AG20443 (cell line): ENCODE measurements around the gene SFSWAP.
"Not testable (repeated sequence)": the region's sequence is repeated elsewhere in the genome, so short reads cannot be mapped to it uniquely, and the experiment has no call there.

Experiments used
- DNase-seq: peaks from one replicate; pipeline ENCODE4 v3.0.0; 2012; ENCODE audit warnings: low spot score, mixed read lengths

The SFSWAP gene

GRCh38 chr12:131789638-131790037, 78.7 kb downstream of the SFSWAP start:
- no peak for DNase-seq

- peak; percentile 56 for DNase-seq
Measured at GRCh38 chr12:131793243-131794022, 82.5 kb downstream of the SFSWAP start.

GRCh38 chr12:131794061-131794460, 83.2 kb downstream of the SFSWAP start:
- no peak for DNase-seq

- DNase-seq, result no peak
Measured at GRCh38 chr12:131794573-131794972, 83.7 kb downstream of the SFSWAP start.

- DNase-seq, result no peak
Measured at GRCh38 chr12:131795064-131795463, 84.2 kb downstream of the SFSWAP start.

DNA sequence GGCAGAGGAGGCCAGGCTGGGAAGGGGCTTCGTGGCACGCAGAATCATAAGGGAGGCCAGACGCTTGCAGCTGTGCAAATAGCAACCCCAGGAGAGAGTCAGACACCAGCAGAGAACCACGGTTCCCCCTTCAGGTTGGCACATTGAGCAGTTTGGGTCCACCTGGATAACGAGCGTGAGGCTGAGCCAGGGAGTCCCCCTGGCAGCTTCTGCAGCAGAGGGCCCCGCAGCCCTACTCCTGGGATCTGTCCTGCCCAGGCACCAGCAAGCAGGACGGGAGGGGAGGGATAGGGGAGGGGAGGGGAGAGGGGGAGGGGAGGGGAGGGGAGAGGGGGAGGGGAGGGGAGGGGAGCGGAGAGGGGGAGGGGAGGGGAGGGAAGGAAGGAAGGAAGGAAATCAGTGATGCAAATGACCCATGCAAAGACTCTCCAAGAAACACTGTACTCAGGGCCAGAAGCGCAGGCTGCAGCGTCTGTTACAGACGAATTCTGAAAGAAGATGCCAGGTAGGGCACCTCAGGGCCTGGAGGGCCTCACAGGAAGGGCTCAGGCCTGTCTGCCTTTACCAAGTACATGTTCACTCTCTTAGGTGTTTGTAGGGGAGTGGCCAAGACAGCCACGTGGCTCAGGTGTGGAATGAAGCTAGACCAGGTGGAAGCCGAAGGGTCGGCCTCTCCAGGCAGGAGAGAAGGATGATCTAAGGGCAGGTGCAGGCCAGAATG, 85.0 kb downstream of the SFSWAP start:
- no peak for DNase-seq

DNA sequence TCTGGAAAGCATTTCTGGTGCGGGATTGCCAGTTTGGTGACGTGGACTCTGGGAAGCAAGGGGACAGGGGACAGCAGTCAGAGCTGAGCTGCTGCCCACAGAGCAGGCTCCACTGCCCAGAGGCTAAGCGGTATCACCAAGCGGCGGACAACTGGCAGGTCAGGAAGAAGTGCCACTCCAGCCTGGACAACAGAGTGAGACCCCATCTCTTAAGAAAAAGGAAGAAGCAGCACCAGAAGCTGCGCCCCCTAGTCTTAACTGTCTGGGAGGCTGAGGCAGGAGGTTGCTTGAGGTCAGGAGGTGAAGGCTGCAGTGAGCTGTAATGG, 85.5 kb downstream of the SFSWAP start:
- no peak for DNase-seq

- no peak for DNase-seq
Measured at GRCh38 chr12:131796754-131797587, 86.1 kb downstream of the SFSWAP start.

- no peak for DNase-seq
Measured at GRCh38 chr12:131797588-131797934, 86.7 kb downstream of the SFSWAP start.

DNA sequence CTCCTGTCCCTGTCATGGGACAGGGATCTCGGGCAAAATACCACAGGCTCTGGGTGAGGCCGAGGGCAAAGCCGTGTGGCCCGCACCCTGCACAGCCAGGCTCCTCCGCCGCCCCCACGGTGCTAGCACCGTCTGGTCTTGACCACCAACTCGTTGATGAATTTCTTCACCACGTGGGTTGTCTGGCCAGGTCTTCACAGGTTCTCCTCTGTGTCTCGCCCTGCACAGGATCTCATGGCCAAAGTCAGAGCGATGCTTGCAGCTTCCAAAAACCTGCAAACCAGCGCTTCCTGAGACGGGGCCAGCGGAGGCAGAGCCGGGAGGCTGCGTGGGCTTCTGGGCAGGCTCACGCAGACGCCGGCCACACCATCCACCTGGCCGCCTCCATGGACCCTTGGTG, 88.3 kb downstream of the SFSWAP start:
- no peak for DNase-seq

DNA sequence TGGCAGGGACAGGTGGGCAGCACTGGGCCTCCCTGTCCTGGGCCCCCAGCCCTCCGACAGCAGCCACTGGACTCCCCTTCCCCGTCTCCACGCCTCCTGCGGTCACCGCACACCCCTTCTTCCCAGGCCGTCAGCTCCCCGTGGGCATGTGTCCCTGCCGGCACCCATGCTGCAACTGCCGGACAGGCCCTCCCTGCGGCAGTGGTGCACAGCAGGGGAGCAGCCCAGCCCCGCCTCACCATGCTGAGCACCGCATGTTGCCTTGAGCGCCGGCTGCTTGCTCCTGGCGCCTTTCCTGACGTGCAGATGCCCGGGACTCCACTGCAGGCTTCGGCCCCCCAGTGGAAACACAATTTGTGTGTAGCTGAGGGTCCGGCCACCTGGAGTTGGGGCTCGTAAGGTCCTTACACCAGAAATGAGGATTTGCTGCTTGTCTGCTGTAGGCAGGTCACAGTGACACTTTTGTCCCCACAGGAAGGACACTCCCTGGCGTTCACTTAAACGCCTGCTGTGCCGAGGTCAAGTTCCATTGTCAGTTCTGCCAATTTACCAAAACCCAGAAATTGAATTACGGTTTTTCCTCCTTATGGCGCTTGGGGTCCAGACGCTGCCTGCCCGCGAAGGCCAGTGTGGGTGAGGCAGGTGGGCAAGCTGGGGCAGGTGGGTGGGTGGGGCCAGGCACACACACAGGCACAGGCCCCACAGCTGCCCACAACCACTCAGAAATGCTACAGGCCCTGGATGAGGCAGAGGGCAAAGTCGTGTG, 89.1 kb downstream of the SFSWAP start:
- DNase-seq, result no peak

- DNase-seq, result no peak
Measured at GRCh38 chr12:131800594-131801135, 89.8 kb downstream of the SFSWAP start.

- no peak for DNase-seq
Measured at GRCh38 chr12:131801254-131801866, 90.5 kb downstream of the SFSWAP start.

GRCh38 chr12:131803961-131804521, 93.2 kb downstream of the SFSWAP start:
- DNase-seq, result peak; percentile 79

DNA sequence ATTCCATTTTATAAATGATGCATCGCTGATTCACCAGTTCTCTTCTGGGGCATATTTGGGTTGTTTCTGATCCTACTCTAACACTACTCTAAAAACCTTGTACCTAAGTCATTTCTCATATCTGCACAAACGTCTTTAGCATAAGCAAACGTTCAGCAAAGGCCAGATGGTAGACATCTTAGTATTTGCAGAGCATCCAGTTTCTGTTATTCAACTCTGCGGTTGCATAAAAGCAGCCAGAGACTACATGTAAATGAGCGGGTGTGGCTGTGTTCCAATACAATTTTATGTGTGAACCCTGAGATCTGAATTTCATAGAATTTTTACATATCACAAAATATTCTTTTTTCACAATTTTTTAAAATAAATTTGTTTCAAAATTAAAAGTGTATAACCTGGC, 94.5 kb downstream of the SFSWAP start:
- DNase-seq, result no peak

DNA sequence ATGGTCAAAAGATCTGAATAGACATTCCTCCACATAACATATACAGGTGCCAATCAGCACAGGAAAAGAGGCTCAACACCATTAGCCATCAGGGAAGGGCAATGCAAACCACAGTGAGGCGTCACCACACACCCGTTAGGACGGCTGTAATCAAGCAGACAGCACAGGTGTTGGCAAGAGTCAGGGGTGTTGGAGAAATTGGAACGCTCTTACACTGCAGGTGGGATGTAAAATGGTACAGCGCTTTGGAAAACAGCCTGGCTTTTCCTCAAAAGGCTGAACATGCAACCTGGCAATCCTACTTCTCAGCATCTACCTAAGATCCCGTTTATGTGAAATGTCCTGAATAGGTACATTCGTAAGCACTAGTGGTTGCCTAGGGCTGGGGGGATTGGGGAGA, 95.8 kb downstream of the SFSWAP start:
- DNase-seq, result no peak

GRCh38 chr12:131808744-131809371, 98.0 kb downstream of the SFSWAP start:
- peak; percentile 79 for DNase-seq

GRCh38 chr12:131809476-131810254, 98.8 kb downstream of the SFSWAP start:
- not testable (repeated sequence) for DNase-seq

GRCh38 chr12:131810726-131811125, 99.8 kb downstream of the SFSWAP start:
- DNase-seq, result no peak

- no peak for DNase-seq
Measured at GRCh38 chr12:131815131-131815530, 104.2 kb downstream of the SFSWAP start.
